MM.1S (cell line): ENCODE measurements around the gene TPTE2.
"Not testable (repeated sequence)": the region's sequence is repeated elsewhere in the genome, so short reads cannot be mapped to it uniquely, and the experiment has no call there.

ENCODE experiments used
- EZH2phosphoT487 ChIP-seq: fragments of 300-600 bp; sonication (generic); IDR thresholded peaks from 2 replicates; pipeline ENCODE4 v1.6.1; 2018; ENCODE audit warnings: antibody characterized with exemption, low read length
- TF ChIP-seq, protein P1 (sequence below): fragments of 300-600 bp; sonication (generic); IDR thresholded peaks from 2 replicates; pipeline ENCODE4 v1.5.1; 2016; ENCODE audit warnings: antibody characterized with exemption, low read length, mixed read lengths

DNA sequence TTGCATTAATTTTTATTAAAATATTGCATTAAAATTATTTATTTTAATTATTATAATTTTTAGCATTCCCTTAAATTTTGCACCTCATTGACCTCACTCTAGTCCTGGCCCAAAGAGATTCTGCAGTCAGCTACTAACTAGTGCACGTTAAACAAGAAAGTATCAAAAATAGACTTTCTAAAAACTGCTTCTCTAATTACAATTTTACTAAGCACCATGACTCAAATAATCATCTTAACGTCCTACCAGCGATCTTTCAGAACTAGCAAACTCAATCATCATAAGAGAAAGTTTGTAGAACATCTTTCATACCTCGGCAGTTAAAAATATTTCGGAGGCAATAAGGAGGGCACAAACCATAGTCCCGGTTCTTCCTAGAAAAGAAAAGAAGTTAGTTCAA, 123.6 kb downstream of the TPTE2 start:
- TF ChIP-seq, protein P1, sequence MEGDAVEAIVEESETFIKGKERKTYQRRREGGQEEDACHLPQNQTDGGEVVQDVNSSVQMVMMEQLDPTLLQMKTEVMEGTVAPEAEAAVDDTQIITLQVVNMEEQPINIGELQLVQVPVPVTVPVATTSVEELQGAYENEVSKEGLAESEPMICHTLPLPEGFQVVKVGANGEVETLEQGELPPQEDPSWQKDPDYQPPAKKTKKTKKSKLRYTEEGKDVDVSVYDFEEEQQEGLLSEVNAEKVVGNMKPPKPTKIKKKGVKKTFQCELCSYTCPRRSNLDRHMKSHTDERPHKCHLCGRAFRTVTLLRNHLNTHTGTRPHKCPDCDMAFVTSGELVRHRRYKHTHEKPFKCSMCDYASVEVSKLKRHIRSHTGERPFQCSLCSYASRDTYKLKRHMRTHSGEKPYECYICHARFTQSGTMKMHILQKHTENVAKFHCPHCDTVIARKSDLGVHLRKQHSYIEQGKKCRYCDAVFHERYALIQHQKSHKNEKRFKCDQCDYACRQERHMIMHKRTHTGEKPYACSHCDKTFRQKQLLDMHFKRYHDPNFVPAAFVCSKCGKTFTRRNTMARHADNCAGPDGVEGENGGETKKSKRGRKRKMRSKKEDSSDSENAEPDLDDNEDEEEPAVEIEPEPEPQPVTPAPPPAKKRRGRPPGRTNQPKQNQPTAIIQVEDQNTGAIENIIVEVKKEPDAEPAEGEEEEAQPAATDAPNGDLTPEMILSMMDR = not testable (repeated sequence)
- TF ChIP-seq EZH2phosphoT487 = not testable (repeated sequence)
